Right atrium auricular region (tissue), 2 donors: ENCODE results near the gene RAB14. TPM values are rescaled to one million over a fixed set of nuclear protein-coding genes. Genes with fewer than 3 reads are reported as not detected.

Experiments used
- DNase-seq: peaks from one replicate; pipeline ENCODE4 v3.0.0-alpha.2; 2019; ENCODE audit warnings: low spot score
- H3K27ac ChIP-seq, 2 donors: fragments of 200-600 bp; sonication (generic); 1 replicate in 1 of 2; 2 replicates in 1 of 2; pipeline ENCODE4 v1.5.1; 2016 to 2019
- H3K27me3 ChIP-seq, 2 donors: fragments of 200-600 bp; sonication (generic); one replicate each; pipeline versions ENCODE4 v1.5.1 to v1.6.0; 2017 to 2019
- H3K36me3 ChIP-seq: fragments of 200-600 bp; sonication (generic); one replicate; pipeline ENCODE4 v1.5.1; 2016
- H3K4me1 ChIP-seq, 2 donors: fragments of 200-600 bp; sonication (generic); one replicate each; pipeline versions ENCODE4 v1.5.1 to v1.6.0; 2017 to 2019
- H3K4me3 ChIP-seq, 2 donors: fragments of 200-600 bp; sonication (generic); 1 replicate in 1 of 2; 2 replicates in 1 of 2; pipeline ENCODE4 v1.5.1; 2017 to 2019; ENCODE audit warnings: mild to moderate bottlenecking in 1 of 2, moderate library complexity in 1 of 2
- H3K9me3 ChIP-seq, 2 donors: fragments of 200-600 bp; sonication (generic); one replicate each; pipeline ENCODE4 v1.5.1; 2019
- CTCF ChIP-seq, 2 donors: fragments of 200-600 bp; sonication (generic); IDR thresholded peaks; one replicate each; pipeline ENCODE4 v1.5.1; 2019; ENCODE audit warnings: antibody characterized with exemption in 2 of 2
- total RNA-seq, 2 donors: library from RNA; depleted of rRNA; stranded (reverse); fragments of >200 nt; gene quantifications; one replicate each; pipeline ENCODE4 v1.1.0, GENCODE V29; 2016

RAB14 gene
- total RNA-seq, 2 donors from 2014 or later: 26.8 to 27.8 TPM

DNA sequence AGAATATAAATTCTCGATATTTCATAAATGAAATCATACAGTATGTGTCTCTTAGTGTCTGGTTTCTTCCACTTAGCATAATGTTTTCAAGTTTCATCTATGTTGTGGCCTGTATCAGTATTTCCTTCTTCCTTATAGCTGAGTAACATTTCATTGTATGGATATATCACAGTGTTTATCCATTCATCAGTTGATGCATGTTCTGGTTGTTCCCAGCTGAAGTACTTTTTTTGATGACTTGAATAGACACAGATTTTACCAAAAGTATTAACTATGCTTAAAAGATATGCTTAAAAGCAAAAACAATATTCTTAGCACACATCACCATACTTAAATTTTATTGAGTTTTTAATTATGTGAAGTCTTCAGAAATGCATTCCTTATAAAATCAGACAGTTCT lies 12.7 kb downstream of the RAB14 start:
- Histone ChIP-seq H3K4me3 (no peak overlapping the region), H3K9me3 (no peaks in the 10 kb centered on the region), H3K4me1 (peaks cover 0 to 68% of the 10 kb centered on the region in 2 donors), H3K27ac (no peak overlapping the region), H3K27me3 (no peaks in the 10 kb centered on the region), H3K36me3 (no peaks in the 10 kb centered on the region)
- no peak for TF ChIP-seq CTCF (IDR thresholded peaks at IDR 0.05)
- DNase-seq: no peak

DNA sequence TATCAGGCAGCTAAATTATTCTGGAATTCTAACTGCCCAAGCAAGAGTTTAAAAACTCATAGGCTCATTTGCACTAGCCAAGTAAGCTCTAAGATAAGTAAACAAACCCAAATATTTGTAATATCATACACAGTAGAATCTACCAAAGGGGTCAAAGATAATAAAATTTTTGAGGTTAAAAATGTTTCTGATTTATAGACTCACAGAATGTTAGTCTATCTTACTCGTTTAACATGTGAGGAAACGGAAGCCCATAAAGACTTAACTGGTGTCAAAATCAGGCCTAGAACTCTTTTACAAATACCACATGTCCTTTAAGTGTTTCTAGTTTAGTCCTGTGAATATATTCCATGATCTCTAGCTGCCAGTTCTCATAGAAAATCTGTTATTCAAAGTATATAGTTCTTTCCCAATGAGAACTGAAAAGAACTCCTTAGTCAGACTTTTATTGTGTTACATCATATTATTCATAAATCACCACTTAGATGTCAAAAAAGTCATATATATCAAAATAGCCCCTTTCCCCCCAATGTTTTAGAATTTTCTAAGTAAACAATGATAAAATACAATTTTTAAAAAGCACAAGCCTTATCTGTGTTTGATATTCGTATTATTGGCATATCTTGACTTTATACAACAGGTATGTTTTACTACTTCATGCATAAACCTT lies 13.9 kb downstream of the RAB14 start:
- Histone ChIP-seq H3K27me3 (no peaks in the 10 kb centered on the region), H3K27ac (no peak overlapping the region), H3K36me3 (peaks cover 7% of the 10 kb centered on the region), H3K9me3 (no peaks in the 10 kb centered on the region), H3K4me1 (peaks cover 0 to 68% of the 10 kb centered on the region in 2 donors), H3K4me3 (no peak overlapping the region)
- DNase-seq: no peak
- no peak for TF ChIP-seq CTCF (IDR thresholded peaks at IDR 0.05)

DNA sequence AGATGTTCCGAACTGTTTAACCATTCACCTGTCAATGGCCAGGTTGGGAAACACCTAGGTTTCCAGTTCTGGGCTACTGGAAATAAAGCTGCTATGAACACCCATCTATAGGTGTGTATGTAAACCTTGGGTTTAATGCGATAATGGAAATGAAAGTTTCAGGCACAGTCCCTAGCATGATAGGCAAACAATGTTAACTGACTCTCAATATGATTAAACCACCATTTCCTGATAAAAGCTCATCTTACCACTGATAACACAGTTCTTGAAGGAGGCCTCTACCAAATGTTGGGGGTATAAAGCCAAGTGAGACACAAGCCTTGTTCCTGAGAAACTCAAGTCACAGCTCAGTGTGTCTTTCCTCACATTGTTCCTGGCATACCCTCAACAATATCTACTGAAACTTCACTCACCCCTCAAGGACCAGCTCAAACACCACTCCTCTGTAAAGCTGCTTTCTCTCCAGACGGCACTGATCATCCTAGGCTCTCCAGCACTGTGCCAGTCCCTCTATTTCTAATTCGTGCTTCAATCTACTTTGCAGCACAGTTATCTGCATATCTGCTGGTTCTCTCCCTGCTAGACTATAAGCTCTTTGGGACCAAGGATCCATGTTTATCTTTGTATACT lies 15.8 kb downstream of the RAB14 start:
- Histone ChIP-seq H3K4me3 (no peak overlapping the region), H3K9me3 (no peaks in the 10 kb centered on the region), H3K27me3 (no peaks in the 10 kb centered on the region), H3K4me1 (peaks cover 0 to 64% of the 10 kb centered on the region in 2 donors), H3K27ac (no peak overlapping the region), H3K36me3 (peaks cover 24% of the 10 kb centered on the region)
- no peak for TF ChIP-seq CTCF (IDR thresholded peaks at IDR 0.05)
- no peak for DNase-seq

GRCh38 chr9:121185178-121185745 lies 16.4 kb downstream of the RAB14 start:
- H3K4me3 ChIP-seq: no peak overlapping the region
- H3K36me3 ChIP-seq: peaks cover 28% of the 10 kb centered on the region
- no peak for TF ChIP-seq CTCF (IDR thresholded peaks at IDR 0.05)
- H3K4me1 ChIP-seq: peaks cover 0 to 64% of the 10 kb centered on the region in 2 donors
- no peak overlapping the region for H3K27ac ChIP-seq
- no peak for DNase-seq
- no peaks in the 10 kb centered on the region for H3K9me3 ChIP-seq
- no peaks in the 10 kb centered on the region for H3K27me3 ChIP-seq

- Histone ChIP-seq H3K27ac (no peak overlapping the region), H3K4me3 (no peak overlapping the region), H3K4me1 (peaks cover 0 to 60% of the 10 kb centered on the region in 2 donors), H3K9me3 (no peaks in the 10 kb centered on the region), H3K36me3 (peaks cover 34% of the 10 kb centered on the region), H3K27me3 (no peaks in the 10 kb centered on the region)
- no peak for TF ChIP-seq CTCF (IDR thresholded peaks at IDR 0.05)
- no peak for DNase-seq
These were observed 17.2 kb downstream of the RAB14 start for GRCh38 chr9:121184463-121184862.
